ENCODE results near the gene FFAR3. TPM values are rescaled to one million over a fixed set of nuclear protein-coding genes. Genes with fewer than 3 reads are reported as not detected.

FFAR3 gene
- total RNA-seq, 2 experiments from 2014 or later = not detected

GRCh38 chr19:35360880-35361420 is 2.7 kb downstream of the FFAR3 start:
- ATAC-seq (ENCODE audit: poor library complexity) (no peak), DNase-seq (no peak)
- no peaks in the 10 kb centered on the region for H3K9me3 Mint-ChIP-seq
- H3K27me3 ChIP-seq (ENCODE audit: control insufficient read depth in 1 of 2, insufficient read depth in 2 of 2, low read length in 2 of 2) = no peaks in the 10 kb centered on the region
- ChIA-PET CTCF (no interaction called here), POLR2A (no interaction called here)
- no peak overlapping the region for H3K27ac Mint-ChIP-seq
- H3K27ac ChIP-seq (ENCODE audit: low read depth in 1 of 2, low read length in 2 of 2) = no peak overlapping the region
- intact Hi-C loops (cut with DNase I, micrococcal nuclease) = no loop called here
- no peaks in the 10 kb centered on the region for H3K36me3 Mint-ChIP-seq (ENCODE audit: low read depth)
- H3K9me3 ChIP-seq (ENCODE audit: control insufficient read depth in 1 of 2, insufficient read depth in 1 of 2, low read length in 2 of 2) = no peaks in the 10 kb centered on the region
- H3K4me3 Mint-ChIP-seq = no peak overlapping the region
- TF ChIP-seq CTCF (IDR thresholded peaks at IDR 0.05) = no peak
- peaks cover 6% of the 10 kb centered on the region for H3K4me1 ChIP-seq (ENCODE audit: insufficient read depth, low read length)
- no peak overlapping the region for H3K4me3 ChIP-seq (ENCODE audit: low read length)
- H3K36me3 ChIP-seq (ENCODE audit: insufficient read depth, low read length) = no peaks in the 10 kb centered on the region
- H3K27me3 Mint-ChIP-seq = peaks cover 5% of the 10 kb centered on the region
- H3K4me1 Mint-ChIP-seq (ENCODE audit: low read depth) = peaks cover 9% of the 10 kb centered on the region

- Mint-ChIP-seq H3K4me3 (no peak overlapping the region), H3K9me3 (no peaks in the 10 kb centered on the region), H3K4me1 (ENCODE audit: low read depth) (peaks cover 9% of the 10 kb centered on the region), H3K27me3 (peaks cover 5% of the 10 kb centered on the region), H3K36me3 (ENCODE audit: low read depth) (no peaks in the 10 kb centered on the region), H3K27ac (no peak overlapping the region)
- no peak overlapping the region for H3K27ac ChIP-seq (ENCODE audit: low read depth in 1 of 2, low read length in 2 of 2)
- H3K4me1 ChIP-seq (ENCODE audit: insufficient read depth, low read length) = peaks cover 6% of the 10 kb centered on the region
- DNase-seq (no peak), ATAC-seq (ENCODE audit: poor library complexity) (no peak)
- H3K9me3 ChIP-seq (ENCODE audit: control insufficient read depth in 1 of 2, insufficient read depth in 1 of 2, low read length in 2 of 2) = no peaks in the 10 kb centered on the region
- intact Hi-C loops (cut with DNase I, micrococcal nuclease) = no loop called here
- H3K27me3 ChIP-seq (ENCODE audit: control insufficient read depth in 1 of 2, insufficient read depth in 2 of 2, low read length in 2 of 2) = no peaks in the 10 kb centered on the region
- ChIA-PET POLR2A (no interaction called here), CTCF (no interaction called here)
- H3K36me3 ChIP-seq (ENCODE audit: insufficient read depth, low read length) = no peaks in the 10 kb centered on the region
- TF ChIP-seq CTCF (IDR thresholded peaks at IDR 0.05) = no peak
- H3K4me3 ChIP-seq (ENCODE audit: low read length) = no peak overlapping the region
Measured at GRCh38 chr19:35362261-35363000, 4.2 kb downstream of the FFAR3 start.

GRCh38 chr19:35363001-35363590 is 4.8 kb downstream of the FFAR3 start:
- H3K4me3 Mint-ChIP-seq = no peak overlapping the region
- DNase-seq = no peak
- TF ChIP-seq CTCF (IDR thresholded peaks at IDR 0.05) = no peak
- ChIA-PET POLR2A (interaction anchor here (0.7 kb wide), 1 partner anchor 313 kb away, joined by 3 read pairs; no protein-coding TSS in a partner anchor), CTCF (no interaction called here)
- Histone ChIP-seq H3K4me1 (ENCODE audit: insufficient read depth, low read length) (peaks cover 3% of the 10 kb centered on the region), H3K4me3 (ENCODE audit: low read length) (no peak overlapping the region), H3K27me3 (ENCODE audit: control insufficient read depth in 1 of 2, insufficient read depth in 2 of 2, low read length in 2 of 2) (no peaks in the 10 kb centered on the region), H3K36me3 (ENCODE audit: insufficient read depth, low read length) (no peaks in the 10 kb centered on the region), H3K27ac (ENCODE audit: low read depth in 1 of 2, low read length in 2 of 2) (no peak overlapping the region), H3K9me3 (ENCODE audit: control insufficient read depth in 1 of 2, insufficient read depth in 1 of 2, low read length in 2 of 2) (no peaks in the 10 kb centered on the region)
- H3K4me1 Mint-ChIP-seq (ENCODE audit: low read depth) = peaks cover 3% of the 10 kb centered on the region
- H3K27me3 Mint-ChIP-seq = peaks cover 3% of the 10 kb centered on the region
- intact Hi-C loops (cut with DNase I, micrococcal nuclease) = no loop called here
- H3K36me3 Mint-ChIP-seq (ENCODE audit: low read depth) = no peaks in the 10 kb centered on the region
- no peak for ATAC-seq (ENCODE audit: poor library complexity)
- no peak overlapping the region for H3K27ac Mint-ChIP-seq
- no peaks in the 10 kb centered on the region for H3K9me3 Mint-ChIP-seq
